HepG2 (cell line): ENCODE data around the gene DENND5B.
"Not testable (repeated sequence)": the region's sequence is repeated elsewhere in the genome, so short reads cannot be mapped to it uniquely, and the experiment has no call there.

Source experiments
- GMEB2 ChIP-seq: IDR thresholded peaks from 2 replicates; pipeline ENCODE4 v1.6.1; 2016; ENCODE audit warnings: missing biosample characterization, missing genetic modification reagents, low read depth
- MLXIP ChIP-seq: sonication (generic); formaldehyde crosslinking; IDR thresholded peaks from 2 replicates; pipeline ENCODE4 v1.9.0; 2021; ENCODE audit warnings: missing genetic modification reagents, borderline replicate concordance
- SRSF4 ChIP-seq: fragments of 200-400 bp; formaldehyde crosslinking; IDR thresholded peaks from one replicate; pipeline ENCODE4 v1.6.1; 2018; ENCODE audit warnings: mild to moderate bottlenecking, low read depth, low read length, moderate library complexity; ENCODE audit not compliant: poor library complexity, severe bottlenecking
- TF ChIP-seq, protein P1 (sequence below): sonication (generic); formaldehyde crosslinking; IDR thresholded peaks from 2 replicates; pipeline ENCODE4 v1.8.0; 2022; ENCODE audit warnings: missing genetic modification reagents, mild to moderate bottlenecking, borderline replicate concordance

- TF ChIP-seq MLXIP (CRISPR knock-in tag); SRSF4; GMEB2 (CRISPR knock-in tag): not testable (repeated sequence)
- TF ChIP-seq, protein P1, sequence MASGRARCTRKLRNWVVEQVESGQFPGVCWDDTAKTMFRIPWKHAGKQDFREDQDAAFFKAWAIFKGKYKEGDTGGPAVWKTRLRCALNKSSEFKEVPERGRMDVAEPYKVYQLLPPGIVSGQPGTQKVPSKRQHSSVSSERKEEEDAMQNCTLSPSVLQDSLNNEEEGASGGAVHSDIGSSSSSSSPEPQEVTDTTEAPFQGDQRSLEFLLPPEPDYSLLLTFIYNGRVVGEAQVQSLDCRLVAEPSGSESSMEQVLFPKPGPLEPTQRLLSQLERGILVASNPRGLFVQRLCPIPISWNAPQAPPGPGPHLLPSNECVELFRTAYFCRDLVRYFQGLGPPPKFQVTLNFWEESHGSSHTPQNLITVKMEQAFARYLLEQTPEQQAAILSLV (CRISPR knock-in tag): not testable (repeated sequence)
Measured at GRCh38 chr12:31569517-31569916, 21.4 kb downstream of the DENND5B start.
